Body of pancreas (tissue), 4 donors: ENCODE results near the gene PRR5L.

Source experiments
- CTCF ChIP-seq, 7 experiments: fragments of 450-650 bp in 4 of 7; fragments of 200-600 bp in 3 of 7; sonication (generic) in 3 of 7; IDR thresholded peaks; one replicate each; pipeline ENCODE4 v1.5.1; 2016 to 2019; ENCODE audit warnings: antibody characterized with exemption in 7 of 7
- POLR2A ChIP-seq, 3 donors: fragments of 450-650 bp; IDR thresholded peaks; one replicate each; pipeline ENCODE4 v1.6.1; 2016; ENCODE audit warnings: antibody characterized with exemption in 3 of 3, mild to moderate bottlenecking in 2 of 3

- TF ChIP-seq CTCF (IDR thresholded peaks at IDR 0.05), result no peak
- no peak for TF ChIP-seq POLR2A (IDR thresholded peaks at IDR 0.05)
These were observed 9.0 kb downstream of the PRR5L start for GRCh38 chr11:36305047-36305446.
